Embryonic facial prominence (tissue), 1 donor: ENCODE data around the gene AFDN.

Source experiments
- DNase-seq: peaks from one replicate; pipeline ENCODE4 v3.0.0-alpha.2; 2016; ENCODE audit errors: extremely low spot score

AFDN gene

DNA sequence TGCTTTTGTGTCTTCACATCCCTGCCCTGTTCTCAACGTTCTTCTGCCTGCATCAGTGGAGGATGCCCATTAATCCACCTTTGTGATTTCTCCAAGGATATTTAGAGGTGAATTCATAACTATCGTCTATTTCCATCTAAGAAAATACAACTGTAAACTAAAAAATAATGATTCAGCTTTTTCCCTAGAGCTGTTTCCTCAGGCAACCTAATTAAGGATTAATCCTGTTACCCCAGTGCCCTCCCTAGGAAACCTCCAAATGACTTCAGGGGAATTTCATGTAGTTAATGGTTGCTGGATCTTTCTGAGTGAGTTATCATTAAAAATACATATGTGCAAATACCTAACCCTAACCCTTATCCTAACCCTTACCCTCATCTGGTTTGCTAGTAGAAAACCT is 14.6 kb upstream of the AFDN start:
- no peak for DNase-seq

GRCh38 chr6:167815296-167815980 is 11.3 kb upstream of the AFDN start:
- DNase-seq, result no peak

DNA sequence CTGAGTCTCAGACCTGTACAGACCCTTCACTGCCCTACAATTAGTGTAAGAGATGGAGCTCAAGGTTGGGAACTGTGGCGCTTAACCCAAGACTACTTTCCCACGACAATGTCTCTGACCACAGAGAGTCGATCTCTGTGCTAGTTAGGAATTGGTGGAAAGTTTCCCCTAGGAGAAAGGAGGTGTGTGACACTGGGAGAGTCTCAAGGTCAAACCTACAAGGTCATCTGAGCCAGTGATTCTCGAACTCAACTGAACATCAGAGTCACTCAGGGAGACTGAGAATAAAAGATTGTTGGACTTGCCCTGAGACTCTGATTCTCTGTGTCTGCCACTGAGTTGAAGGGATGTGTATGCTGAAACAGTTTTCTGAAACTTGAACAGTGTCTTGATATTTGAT is 9.7 kb upstream of the AFDN start:
- no peak for DNase-seq

DNA sequence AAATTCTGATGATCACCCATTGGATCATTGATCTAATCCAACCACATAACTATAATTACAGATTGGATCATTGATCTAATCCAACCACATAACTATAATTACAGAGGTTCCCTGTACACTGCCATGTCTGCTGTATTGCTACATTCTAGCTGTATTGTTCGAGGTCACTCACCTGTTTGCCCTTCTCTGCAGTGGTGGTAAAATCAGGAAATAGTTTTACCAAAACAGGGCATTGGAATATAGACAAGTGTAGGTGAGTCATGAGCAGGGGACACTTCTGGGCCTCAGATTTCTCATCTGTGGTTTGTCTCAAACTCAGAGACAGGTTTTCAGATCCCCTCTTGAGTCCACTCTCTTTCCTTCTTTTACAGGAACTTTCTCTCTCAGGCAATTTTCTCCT is 9.0 kb upstream of the AFDN start:
- no peak for DNase-seq

DNA sequence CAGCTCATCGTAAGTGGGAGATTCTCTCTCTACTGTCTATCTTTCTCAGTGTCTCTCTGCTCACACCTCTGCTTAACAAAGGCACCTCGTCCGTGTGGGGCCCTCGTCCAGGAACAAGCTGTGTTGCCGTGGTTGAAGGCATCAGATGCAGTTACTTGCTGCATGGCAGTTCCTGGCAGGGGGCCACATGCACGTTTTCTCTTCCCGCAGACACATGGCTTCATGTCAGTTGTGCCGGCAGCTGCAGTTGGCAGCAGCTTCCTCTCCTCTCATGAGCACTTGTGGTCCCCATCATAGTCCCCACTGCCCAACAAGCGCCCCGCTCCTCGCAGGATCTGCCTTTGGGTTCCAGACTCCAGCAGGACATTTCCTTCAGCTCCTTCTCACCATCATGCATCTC is 7.1 kb upstream of the AFDN start:
- DNase-seq, result no peak

- no peak for DNase-seq
Observed at GRCh38 chr6:167820681-167821080, 6.0 kb upstream of the AFDN start.

GRCh38 chr6:167824591-167825331 is 1.9 kb upstream of the AFDN start:
- DNase-seq, result no peak

- no peak for DNase-seq
Observed at GRCh38 chr6:167825332-167826229, 1.1 kb upstream of the AFDN start.

GRCh38 chr6:167826230-167826895 is 348 bp upstream of the AFDN start:
- no peak for DNase-seq

GRCh38 chr6:167827583-167828324 is 1.0 kb downstream of the AFDN start:
- peak; percentile 53 for DNase-seq

DNA sequence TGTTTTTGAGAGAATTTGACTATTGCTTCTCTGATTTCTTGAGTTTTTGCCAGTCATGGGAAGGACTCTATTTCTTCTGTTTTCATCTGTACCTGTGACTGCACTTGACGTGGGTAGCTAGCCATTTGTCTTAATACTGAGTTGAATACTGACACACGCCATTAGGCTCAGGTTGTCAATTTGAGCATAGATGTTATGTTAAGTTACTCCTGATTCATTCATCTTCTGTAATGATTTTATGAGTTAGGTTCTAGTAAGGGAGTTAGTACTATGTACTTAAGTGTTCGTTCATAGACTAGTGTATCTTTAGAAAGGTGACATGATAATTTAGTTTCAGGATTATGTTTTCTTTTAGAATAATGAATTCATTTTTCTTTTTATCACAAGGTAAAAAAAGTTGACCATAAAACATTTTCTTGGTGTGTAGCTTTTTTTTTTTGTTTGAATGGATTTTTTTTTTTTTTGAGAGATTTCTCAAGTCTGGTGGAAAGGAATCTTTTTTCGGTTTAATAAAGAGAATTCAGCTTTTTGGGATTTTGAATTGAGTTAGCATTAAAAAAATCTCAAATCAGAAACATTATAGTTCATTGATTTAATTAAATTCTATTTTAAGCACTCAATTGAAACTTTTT is 1.7 kb downstream of the AFDN start:
- no peak for DNase-seq

DNA sequence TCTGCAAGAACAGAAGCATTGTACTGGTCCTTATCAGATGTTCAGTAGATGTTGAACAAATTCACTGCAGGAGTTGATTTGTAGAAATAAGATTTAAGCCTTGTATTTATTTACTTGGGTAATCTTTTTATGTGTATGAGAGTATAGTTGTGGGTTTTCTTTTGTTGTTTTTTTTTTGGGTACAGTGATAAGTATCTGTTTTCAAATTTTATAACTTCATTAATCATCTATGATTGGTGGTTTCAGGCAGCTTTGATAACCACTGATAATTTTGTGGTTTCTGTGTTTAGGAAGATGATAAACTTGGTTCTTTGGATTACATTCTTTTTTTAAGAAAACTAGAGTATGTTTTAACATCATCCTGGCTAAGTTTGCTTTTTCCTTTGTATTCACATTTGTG is 2.8 kb downstream of the AFDN start:
- no peak for DNase-seq

DNA sequence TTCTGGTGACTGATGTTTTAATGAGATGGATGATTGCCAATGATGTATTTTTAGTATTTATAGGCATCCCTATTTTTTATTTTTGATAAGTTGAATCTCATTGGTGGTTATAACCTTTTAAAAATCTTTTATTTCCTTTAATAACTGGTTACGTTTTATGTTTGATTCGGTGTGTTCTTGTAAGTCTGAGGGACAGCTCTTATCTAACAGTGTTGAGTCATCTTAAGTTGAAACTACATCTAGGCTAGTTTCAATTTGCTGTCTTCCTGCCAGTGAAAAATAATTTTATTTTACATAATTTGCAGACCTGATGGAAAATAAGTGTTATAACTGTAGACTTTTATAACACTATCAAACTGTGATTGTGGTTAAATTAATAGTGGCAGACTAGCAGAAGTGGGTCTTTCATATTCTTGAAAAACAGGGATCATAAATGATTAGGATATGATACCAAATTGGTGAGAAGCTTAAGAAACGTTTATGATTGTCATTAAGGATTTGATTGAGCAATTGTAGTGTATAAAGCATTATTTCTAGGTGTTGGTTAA is 4.6 kb downstream of the AFDN start:
- DNase-seq, result no peak

GRCh38 chr6:167832497-167833395 is 6.0 kb downstream of the AFDN start:
- DNase-seq, result no peak

- DNase-seq, result no peak
Observed at GRCh38 chr6:167833396-167833763, 6.7 kb downstream of the AFDN start.

GRCh38 chr6:167835260-167835659 is 8.5 kb downstream of the AFDN start:
- DNase-seq, result no peak

DNA sequence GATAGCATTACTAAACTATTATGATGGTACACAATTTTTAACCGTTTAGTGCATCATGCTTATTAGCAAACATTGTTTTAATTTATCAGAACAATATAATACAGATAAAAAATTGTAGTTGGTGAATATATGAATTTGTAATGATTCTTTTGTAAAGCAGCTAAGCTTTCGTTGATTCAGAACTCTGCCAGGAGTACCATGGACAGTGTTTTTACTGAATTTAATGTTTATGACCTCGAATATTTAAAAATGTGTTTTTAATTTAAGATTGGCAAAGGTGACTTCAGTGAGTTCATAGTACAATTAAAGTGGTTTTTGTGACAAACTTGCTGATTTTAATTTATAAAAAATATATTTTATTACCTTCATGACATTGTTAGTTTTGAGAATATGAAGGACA is 10.0 kb downstream of the AFDN start:
- DNase-seq, result no peak

GRCh38 chr6:167838207-167838748 is 11.6 kb downstream of the AFDN start:
- no peak for DNase-seq

- DNase-seq, result no peak
Observed at GRCh38 chr6:167839343-167839742, 12.6 kb downstream of the AFDN start.
